IPS-20b (cell line): ENCODE measurements around the gene IMMP1L.
"Not testable (repeated sequence)": the region's sequence is repeated elsewhere in the genome, so short reads cannot be mapped to it uniquely, and the experiment has no call there.

Experiments
- H3K27ac ChIP-seq: one replicate; pipeline ENCODE4 v1.5.1; 2013; ENCODE audit warnings: low read length
- H3K27me3 ChIP-seq: 2 replicates; pipeline ENCODE4 v1.6.1; 2013; ENCODE audit warnings: mild to moderate bottlenecking, low read length, inconsistent platforms; ENCODE audit not compliant: insufficient read depth
- H3K36me3 ChIP-seq: 2 replicates; pipeline ENCODE4 v1.6.1; 2013; ENCODE audit warnings: low read depth, mild to moderate bottlenecking, inconsistent platforms, low read length, moderate library complexity; ENCODE audit not compliant: insufficient read depth
- H3K4me1 ChIP-seq: 2 replicates; pipeline ENCODE4 v1.6.1; 2013; ENCODE audit warnings: mild to moderate bottlenecking, control low read depth, inconsistent platforms, low read length, moderate library complexity; ENCODE audit not compliant: insufficient read depth
- H3K4me3 ChIP-seq: 2 replicates; pipeline ENCODE4 v1.5.1; 2013; ENCODE audit warnings: mild to moderate bottlenecking, low read length, inconsistent platforms
- H3K9ac ChIP-seq: 2 replicates; pipeline ENCODE4 v1.6.1; 2013; ENCODE audit warnings: low read depth, mild to moderate bottlenecking, inconsistent platforms, low read length, moderate library complexity
- H3K9me3 ChIP-seq: 2 replicates; pipeline ENCODE4 v1.6.1; 2013; ENCODE audit warnings: mild to moderate bottlenecking, low read depth, low read length, inconsistent platforms; ENCODE audit not compliant: insufficient read depth

IMMP1L gene

DNA sequence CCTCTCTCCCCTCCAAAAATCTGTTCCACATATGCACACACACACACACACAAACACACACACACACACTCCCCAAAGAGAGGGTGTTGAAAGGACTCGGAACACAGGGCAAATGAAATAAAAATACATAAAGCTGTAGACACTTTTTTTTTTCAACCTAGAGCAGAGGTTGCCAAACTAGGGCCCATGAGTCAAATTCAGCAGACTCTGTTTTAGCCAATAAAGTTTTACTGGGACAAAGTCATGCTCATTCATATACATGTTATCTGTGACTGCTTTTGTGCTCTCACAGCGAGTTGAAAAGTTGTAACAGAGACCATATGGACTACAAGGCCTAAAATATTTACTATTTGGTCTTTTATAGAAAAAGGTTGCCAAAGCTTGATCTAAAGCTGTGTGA, 8.9 kb downstream of the IMMP1L start:
- Histone ChIP-seq H3K27ac (no peak overlapping the region), H3K9ac (no peak overlapping the region), H3K36me3 (peaks cover 8% of the 10 kb centered on the region), H3K4me1 (no peaks in the 10 kb centered on the region), H3K9me3 (0 out of 2 replicates have a peak, but pooled peaks cover under 1% of the 10 kb centered on the region), H3K27me3 (no peaks in the 10 kb centered on the region), H3K4me3 (no peak overlapping the region)

DNA sequence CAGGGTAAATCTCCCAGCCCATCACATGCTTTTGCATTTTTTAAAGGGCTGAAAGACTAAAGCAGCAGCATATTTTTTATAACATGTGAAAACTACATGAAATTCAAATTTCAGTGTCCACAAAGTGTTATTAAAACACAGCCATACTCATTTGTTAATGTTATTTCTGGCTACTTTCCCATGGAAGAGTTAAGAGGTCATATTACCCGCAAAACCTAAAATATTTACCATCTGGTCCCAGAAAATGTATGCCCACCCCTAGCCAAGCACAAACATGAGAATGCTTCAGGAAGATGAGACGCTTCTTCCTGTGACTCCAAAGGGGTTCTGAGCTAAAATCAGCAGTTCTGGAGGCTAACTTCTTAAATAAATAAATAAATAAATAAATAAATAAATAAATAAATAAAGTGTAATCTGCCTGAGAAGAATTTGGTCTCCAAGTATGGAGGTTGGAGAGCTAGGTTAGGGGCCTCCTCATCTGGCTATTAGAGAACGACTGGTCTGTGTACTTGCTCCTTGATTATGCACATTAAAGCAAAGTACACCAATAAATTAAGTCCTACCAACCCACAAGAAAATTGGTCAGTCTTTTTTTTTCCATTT, 9.7 kb downstream of the IMMP1L start:
- 0 out of 2 replicates have a peak, but pooled peaks cover 7% of the 10 kb centered on the region for H3K9me3 ChIP-seq
- H3K9ac ChIP-seq: no peak overlapping the region
- H3K4me1 ChIP-seq: no peaks in the 10 kb centered on the region
- H3K4me3 ChIP-seq: no peak overlapping the region
- no peaks in the 10 kb centered on the region for H3K27me3 ChIP-seq
- H3K27ac ChIP-seq: no peak overlapping the region
- H3K36me3 ChIP-seq: peaks cover 4% of the 10 kb centered on the region

DNA sequence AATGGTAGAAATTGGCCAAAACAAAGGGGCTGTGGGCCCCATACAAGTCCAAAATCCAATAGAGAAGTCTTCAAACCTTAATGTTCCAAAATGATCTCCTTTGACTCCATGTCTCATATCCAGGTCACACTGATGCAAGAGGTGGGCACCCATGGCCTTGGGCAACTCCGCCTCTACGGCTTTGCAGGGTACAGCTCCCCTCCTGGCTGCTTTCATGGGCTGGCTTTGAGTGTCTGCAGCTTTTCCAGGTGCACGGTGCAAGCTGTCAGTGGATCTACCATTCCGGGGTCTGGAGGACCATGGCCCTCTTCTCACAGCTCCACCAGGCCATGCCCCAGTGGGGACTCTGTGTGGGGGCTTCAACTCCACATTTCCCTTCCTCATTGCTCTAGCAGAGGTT, 15.7 kb downstream of the IMMP1L start:
- H3K27ac ChIP-seq, H3K9ac ChIP-seq, H3K4me3 ChIP-seq, H3K4me1 ChIP-seq, H3K36me3 ChIP-seq, H3K27me3 ChIP-seq, H3K9me3 ChIP-seq: not testable (repeated sequence)

DNA sequence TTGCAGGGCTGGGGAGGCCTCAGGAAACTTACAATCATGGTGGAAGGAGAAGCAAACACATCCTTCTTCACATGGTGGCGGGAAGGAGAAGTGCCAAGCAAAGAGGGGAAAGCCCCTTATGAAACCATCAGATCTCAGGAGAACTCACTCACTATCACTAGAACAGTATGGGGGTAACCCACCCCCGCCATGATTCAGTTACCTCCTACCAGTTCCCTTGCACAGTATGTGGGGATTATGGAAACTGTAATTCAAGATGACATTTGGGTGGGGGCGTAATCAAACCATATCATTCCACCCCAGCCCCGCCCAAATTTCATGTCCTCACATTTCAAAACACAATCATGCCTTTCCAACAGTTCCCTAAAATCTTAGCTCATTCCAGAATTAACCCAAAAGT, 16.2 kb downstream of the IMMP1L start:
- no peaks in the 10 kb centered on the region for H3K27me3 ChIP-seq
- H3K27ac ChIP-seq: no peak overlapping the region

DNA sequence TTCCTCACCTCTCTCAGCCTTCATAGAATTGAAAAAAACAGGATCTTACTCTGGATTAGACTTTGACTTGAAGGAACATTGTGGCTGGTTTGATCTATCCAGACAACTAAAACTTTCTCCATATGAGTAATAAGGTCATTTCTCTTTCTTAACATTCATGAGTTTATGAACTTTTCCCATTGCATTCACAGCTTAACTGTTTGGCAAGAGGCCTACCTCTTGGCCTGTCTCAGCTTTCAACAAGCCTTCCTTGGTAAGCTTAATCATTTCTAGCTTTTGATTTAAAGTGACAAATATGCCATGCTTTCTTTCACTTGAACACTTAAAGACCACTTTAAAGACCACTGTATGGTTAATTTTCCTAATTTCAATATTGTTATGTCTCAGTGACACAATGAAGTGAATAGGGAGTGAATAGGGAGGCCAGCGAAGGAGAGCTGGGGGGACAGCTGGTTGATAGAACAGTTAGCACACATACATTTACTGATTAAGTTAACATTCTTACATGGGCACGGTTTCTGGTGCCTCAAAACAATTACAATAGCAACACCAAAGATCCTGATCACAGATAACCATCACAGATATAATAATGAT, 17.0 kb downstream of the IMMP1L start:
- H3K4me3 ChIP-seq: no peak overlapping the region
- H3K36me3 ChIP-seq: peaks cover 7% of the 10 kb centered on the region; the same call in 1 of the 2 replicates
- H3K9me3 ChIP-seq: peaks cover 7% of the 10 kb centered on the region; the same call in 1 of the 2 replicates
- no peaks in the 10 kb centered on the region for H3K27me3 ChIP-seq
- H3K27ac ChIP-seq: no peak overlapping the region
- H3K4me1 ChIP-seq: peaks cover 7% of the 10 kb centered on the region; the same call in 1 of the 2 replicates
- H3K9ac ChIP-seq: no peak overlapping the region

More for the DNA sequence above, 16.2 kb downstream of the IMMP1L start:
- H3K36me3 ChIP-seq: peaks cover 7% of the 10 kb centered on the region; the same call in 1 of the 2 replicates
- H3K9me3 ChIP-seq: peaks cover 7% of the 10 kb centered on the region; the same call in 1 of the 2 replicates
- no peak overlapping the region for H3K9ac ChIP-seq
- peaks cover 7% of the 10 kb centered on the region; the same call in 1 of the 2 replicates for H3K4me1 ChIP-seq
- no peak overlapping the region for H3K4me3 ChIP-seq

DNA sequence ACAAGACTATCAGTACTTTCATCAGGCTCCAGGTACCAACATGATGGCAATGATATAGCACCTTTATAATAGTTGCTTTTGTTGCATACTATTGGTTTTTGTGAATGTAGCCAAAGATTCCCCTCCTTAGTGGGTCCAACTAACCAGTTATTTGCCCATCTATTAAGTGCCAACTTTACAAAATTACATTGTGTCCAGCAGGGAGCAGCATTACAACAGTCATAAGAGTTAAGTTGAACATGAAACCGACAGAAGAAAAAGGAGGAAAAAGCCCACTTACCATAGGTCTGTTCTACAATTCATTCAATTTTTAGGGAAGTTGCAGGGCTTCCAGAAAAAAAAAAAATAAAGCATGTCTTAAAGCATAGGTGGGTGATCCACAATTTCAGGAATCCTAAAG, 21.6 kb downstream of the IMMP1L start:
- no peaks in the 10 kb centered on the region for H3K27me3 ChIP-seq
- no peak overlapping the region for H3K27ac ChIP-seq
- H3K9me3 ChIP-seq: no peaks in the 10 kb centered on the region
- H3K36me3 ChIP-seq: no peaks in the 10 kb centered on the region
- peaks cover 26% of the 10 kb centered on the region; the same call in 1 of the 2 replicates for H3K4me1 ChIP-seq
- no peak overlapping the region for H3K4me3 ChIP-seq
- H3K9ac ChIP-seq: no peak overlapping the region

DNA sequence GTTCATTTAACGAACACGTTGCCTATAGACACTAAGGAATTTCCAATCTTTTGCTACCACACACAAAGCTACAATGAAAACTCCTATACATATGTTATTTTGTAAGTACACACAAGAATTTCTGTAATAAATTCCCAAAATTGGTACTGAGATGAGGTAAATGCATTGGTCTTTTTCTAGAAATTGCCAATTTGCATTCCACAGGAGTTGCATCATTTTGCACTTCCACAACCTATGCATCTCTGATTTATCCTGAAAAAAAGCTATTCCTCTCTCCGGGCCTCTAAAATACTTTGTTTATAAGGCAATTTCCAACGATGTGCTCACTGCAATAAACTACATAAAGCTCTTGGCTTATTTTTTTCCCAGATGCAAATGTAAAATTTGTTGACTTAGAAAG, 24.9 kb downstream of the IMMP1L start:
- no peak overlapping the region for H3K9ac ChIP-seq
- H3K4me1 ChIP-seq: peaks cover 19% of the 10 kb centered on the region; the same call in 1 of the 2 replicates
- no peak overlapping the region for H3K27ac ChIP-seq
- no peak overlapping the region for H3K4me3 ChIP-seq
- H3K36me3 ChIP-seq: no peaks in the 10 kb centered on the region
- no peaks in the 10 kb centered on the region for H3K27me3 ChIP-seq
- H3K9me3 ChIP-seq: no peaks in the 10 kb centered on the region

DNA sequence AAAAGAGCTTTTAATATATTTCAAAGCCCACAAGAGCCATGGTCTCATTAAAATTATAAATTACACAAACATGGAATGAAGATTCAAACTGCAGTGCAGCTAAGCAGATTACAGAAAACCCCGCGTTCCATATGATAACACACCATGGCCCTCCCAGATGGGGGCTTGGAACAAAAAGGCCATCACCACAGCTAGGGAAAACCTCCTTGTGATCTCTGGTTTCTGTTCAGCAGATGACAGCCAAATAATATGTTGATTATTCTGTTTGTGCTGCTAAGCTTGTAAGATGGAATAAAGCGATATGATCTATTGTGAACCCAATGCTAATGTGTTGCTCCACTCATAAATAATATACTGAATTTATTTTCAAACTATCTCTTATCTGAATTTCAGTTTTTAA, 28.5 kb downstream of the IMMP1L start:
- no peaks in the 10 kb centered on the region for H3K9me3 ChIP-seq
- H3K36me3 ChIP-seq: no peaks in the 10 kb centered on the region
- no peaks in the 10 kb centered on the region for H3K27me3 ChIP-seq
- H3K9ac ChIP-seq: no peak overlapping the region
- peaks cover 17% of the 10 kb centered on the region; the same call in 1 of the 2 replicates for H3K4me1 ChIP-seq
- H3K4me3 ChIP-seq: no peak overlapping the region
- H3K27ac ChIP-seq: no peak overlapping the region

DNA sequence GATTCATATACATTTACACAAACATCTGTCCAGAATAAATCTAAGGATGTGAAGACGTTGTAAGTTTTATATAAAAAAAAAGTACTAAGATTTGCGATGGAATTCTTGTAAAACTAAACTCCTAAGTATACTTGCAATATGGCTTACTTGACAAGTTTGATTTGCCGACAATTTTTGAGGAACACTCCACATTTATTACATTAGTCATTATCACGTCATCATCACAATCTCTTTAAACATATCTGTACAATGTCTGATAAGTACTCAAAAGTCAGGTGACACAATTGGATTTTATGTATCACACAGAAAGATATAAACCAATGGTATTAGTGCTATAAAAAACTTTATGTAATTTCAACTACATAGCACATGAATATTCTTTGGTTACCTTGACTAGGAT, 30.4 kb downstream of the IMMP1L start:
- Histone ChIP-seq H3K9me3 (no peaks in the 10 kb centered on the region), H3K36me3 (no peaks in the 10 kb centered on the region), H3K4me3 (no peak overlapping the region), H3K9ac (no peak overlapping the region), H3K27me3 (no peaks in the 10 kb centered on the region), H3K27ac (no peak overlapping the region), H3K4me1 (peaks cover under 1% of the 10 kb centered on the region; the same call in 1 of the 2 replicates)

DNA sequence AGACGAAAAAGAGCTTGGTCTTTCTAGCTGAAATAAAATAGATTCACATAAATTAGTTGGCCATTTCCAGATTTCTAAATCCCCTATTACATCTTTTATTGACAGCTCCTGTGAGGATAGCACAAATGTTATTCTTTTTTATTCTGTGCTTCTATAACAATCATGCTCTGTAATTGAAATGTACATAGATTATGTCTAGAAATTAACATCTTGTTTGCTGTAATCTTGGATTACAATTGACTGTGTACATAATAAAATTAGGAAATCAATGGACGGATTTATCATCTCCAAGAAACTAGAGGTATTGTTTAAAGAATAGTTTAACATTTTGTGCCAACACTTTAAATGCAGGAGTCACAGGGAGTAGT, 31.2 kb downstream of the IMMP1L start:
- H3K9me3 ChIP-seq: no peaks in the 10 kb centered on the region
- no peaks in the 10 kb centered on the region for H3K27me3 ChIP-seq
- no peaks in the 10 kb centered on the region for H3K4me1 ChIP-seq
- H3K27ac ChIP-seq: no peak overlapping the region
- H3K9ac ChIP-seq: no peak overlapping the region
- H3K36me3 ChIP-seq: no peaks in the 10 kb centered on the region
- H3K4me3 ChIP-seq: no peak overlapping the region

DNA sequence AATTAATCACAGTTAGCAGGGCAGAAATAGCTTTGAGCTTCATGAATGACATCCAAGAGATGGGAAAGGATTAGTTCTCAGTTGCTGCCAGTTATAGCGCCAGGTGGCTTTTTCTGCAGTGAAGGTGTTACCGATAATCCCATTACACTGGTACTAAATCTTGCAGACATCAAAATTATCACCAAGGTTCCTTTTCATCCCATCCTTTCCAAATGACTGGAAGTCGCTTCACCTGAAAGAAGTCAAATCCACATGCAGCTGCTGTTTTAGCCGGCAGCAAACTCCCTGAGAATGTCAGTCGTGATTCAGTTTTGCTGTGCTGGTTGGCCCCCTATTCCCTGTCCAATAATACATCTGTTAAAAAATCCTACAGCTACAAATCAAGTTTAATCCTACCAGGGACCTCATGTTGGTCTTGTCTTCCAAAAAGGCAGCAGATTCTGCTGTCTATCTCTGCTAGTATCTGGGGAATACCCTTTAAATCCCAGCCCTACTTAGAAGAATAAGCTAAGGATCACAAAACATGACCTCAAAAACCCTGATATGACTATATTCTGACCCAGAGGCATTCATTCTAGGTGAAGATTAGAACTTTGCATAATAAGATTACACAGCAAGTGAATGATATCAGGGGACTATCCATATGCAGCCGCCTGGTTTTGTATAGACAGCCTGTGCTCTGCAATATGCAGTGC, 31.7 kb downstream of the IMMP1L start:
- H3K9ac ChIP-seq: no peak overlapping the region
- H3K27me3 ChIP-seq: no peaks in the 10 kb centered on the region
- H3K9me3 ChIP-seq: no peaks in the 10 kb centered on the region
- H3K4me1 ChIP-seq: no peaks in the 10 kb centered on the region
- H3K27ac ChIP-seq: no peak overlapping the region
- H3K4me3 ChIP-seq: no peak overlapping the region
- H3K36me3 ChIP-seq: no peaks in the 10 kb centered on the region

DNA sequence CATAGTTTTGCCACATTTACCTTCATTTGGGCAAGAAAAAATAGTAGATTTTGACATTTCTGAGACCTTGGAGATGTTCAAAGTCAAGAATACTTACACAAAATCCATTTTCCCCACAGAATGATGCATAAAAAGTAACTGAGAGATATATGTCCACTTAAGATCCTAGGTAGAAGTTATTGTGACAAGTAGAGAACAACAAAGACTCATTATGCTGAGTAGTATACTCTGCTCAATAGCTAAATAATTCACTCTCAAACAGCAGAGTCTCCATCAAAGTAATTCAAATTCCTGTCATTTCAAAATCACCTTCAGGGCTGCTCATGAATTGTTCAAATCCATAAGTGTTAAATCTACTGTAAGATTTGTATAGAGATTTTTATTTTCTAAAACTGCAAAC, 35.3 kb downstream of the IMMP1L start:
- Histone ChIP-seq H3K9ac (no peak overlapping the region), H3K9me3 (no peaks in the 10 kb centered on the region), H3K27me3 (no peaks in the 10 kb centered on the region), H3K4me3 (no peak overlapping the region), H3K27ac (no peak overlapping the region), H3K4me1 (no peaks in the 10 kb centered on the region; the same call in 1 of the 2 replicates), H3K36me3 (no peaks in the 10 kb centered on the region)
